Stimulated activated naive CD8-positive, alpha-beta T cell treated with anti-CD3 and anti-CD28 coated beads, Interleukin-15, Interleukin-2, amounts not matched to agents 100 ng/mL and 50 ng/mL, for 24 hours (primary cell): ENCODE measurements around the gene VPS33A.

Experiments
- H3K27ac Mint-ChIP-seq: one replicate; pipeline ENCODE4 v1.8.0; 2021; ENCODE audit warnings: mild to moderate bottlenecking, mixed read lengths
- H3K27me3 Mint-ChIP-seq: one replicate; pipeline ENCODE4 v1.8.0; 2021; ENCODE audit warnings: mixed read lengths
- H3K36me3 Mint-ChIP-seq: one replicate; pipeline ENCODE4 v1.8.0; 2021; ENCODE audit warnings: low read depth, mixed read lengths
- H3K4me1 Mint-ChIP-seq: one replicate; pipeline ENCODE4 v1.8.0; 2021; ENCODE audit warnings: low read depth, mixed read lengths
- H3K4me3 Mint-ChIP-seq: one replicate; pipeline ENCODE4 v1.8.0; 2021; ENCODE audit warnings: mild to moderate bottlenecking, mixed read lengths
- H3K9me3 Mint-ChIP-seq: one replicate; pipeline ENCODE4 v1.8.0; 2021; ENCODE audit warnings: mixed read lengths

VPS33A gene

GRCh38 chr12:122230798-122231197 is 35.5 kb downstream of the VPS33A start:
- Mint-ChIP-seq H3K36me3 (peaks cover 36% of the 10 kb centered on the region), H3K4me3 (no peak overlapping the region), H3K9me3 (no peaks in the 10 kb centered on the region), H3K27ac (no peak overlapping the region), H3K27me3 (no peaks in the 10 kb centered on the region), H3K4me1 (peaks cover 21% of the 10 kb centered on the region)

DNA sequence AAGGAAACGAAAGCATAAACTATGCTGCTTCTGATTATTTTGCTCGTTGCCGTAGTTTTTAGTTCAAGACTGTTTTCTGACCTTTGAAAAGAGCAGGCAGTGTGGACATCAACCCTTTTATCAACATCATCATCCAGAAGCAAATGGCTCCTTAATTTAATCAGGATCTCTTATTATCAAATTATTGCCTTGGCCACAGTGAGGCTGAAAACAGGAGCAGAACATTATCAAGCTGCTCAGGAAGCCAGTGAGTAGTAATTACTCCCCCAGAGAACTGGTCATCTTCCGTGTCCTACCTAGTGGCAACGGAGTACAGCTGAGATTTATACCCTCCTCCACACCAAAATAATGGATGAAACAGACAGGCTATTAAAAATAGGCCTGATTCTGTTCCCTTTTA is 38.2 kb downstream of the VPS33A start:
- Mint-ChIP-seq H3K27ac (no peak overlapping the region), H3K27me3 (no peaks in the 10 kb centered on the region), H3K9me3 (no peaks in the 10 kb centered on the region), H3K4me1 (peaks cover 37% of the 10 kb centered on the region), H3K36me3 (peaks cover 31% of the 10 kb centered on the region), H3K4me3 (peak overlapping the region; percentile 47)

- no peaks in the 10 kb centered on the region for H3K27me3 Mint-ChIP-seq
- peak overlapping the region; percentile 60 for H3K27ac Mint-ChIP-seq
- peak overlapping the region; percentile 89 for H3K4me3 Mint-ChIP-seq
Observed at GRCh38 chr12:122227341-122227740, 39.0 kb downstream of the VPS33A start.

DNA sequence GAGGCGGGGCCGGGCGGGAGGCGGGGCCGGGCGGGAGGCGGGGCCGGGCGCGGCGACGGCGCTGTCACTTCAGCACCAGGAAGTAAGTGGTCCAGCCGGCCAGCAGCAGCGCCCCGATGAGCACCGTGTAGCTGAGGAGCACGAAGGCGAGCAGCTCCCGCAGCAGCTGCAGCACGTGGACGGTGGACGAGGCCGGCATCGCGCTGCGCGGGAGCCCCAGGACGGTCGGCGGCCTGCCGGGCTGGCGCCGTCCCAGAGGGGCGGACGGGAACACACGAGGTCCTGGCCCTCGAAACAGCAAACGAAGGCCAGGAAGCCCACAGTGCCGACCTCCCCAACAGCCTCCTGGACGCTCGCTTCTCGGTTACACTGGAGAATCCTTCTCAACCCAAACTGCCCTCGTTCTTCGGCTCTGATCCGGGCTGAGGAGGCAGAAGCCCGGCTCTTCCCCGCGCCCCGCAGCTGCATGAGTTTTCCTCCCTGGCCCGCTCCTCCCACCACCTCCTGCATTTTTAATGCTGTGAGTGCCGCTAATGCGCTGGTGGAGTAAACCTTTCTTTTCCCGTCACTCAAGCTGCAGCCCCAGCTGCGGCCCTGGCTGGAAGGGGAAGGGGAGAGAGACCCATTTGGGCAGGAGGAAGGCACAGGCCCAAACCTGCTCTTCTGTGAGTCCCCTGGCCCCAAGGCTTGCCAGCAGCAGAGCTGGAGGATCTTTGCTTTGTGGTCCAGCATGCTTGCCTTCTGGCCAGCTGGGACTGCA is 39.7 kb downstream of the VPS33A start:
- H3K36me3 Mint-ChIP-seq = peaks cover 30% of the 10 kb centered on the region

More at GRCh38 chr12:122227341-122227740, 39.0 kb downstream of the VPS33A start:
- Mint-ChIP-seq H3K9me3 (no peaks in the 10 kb centered on the region), H3K36me3 (peaks cover 29% of the 10 kb centered on the region), H3K4me1 (peaks cover 41% of the 10 kb centered on the region)

GRCh38 chr12:122225683-122226365 is 40.5 kb downstream of the VPS33A start, which contains the start of gene DIABLO:
DIABLO (minus strand) TSS chr12:122226052; CDS start chr12:122226014, 38 bp downstream.
- peaks cover 30% of the 10 kb centered on the region for H3K36me3 Mint-ChIP-seq
- H3K4me3 Mint-ChIP-seq = peak within 1 kb of the TSS; percentile 89
- H3K9me3 Mint-ChIP-seq = no peaks in the 10 kb centered on the region
- no peaks in the 10 kb centered on the region for H3K27me3 Mint-ChIP-seq
- H3K27ac Mint-ChIP-seq = peak within 1 kb of the TSS; percentile 82
- H3K4me1 Mint-ChIP-seq = peaks cover 48% of the 10 kb centered on the region

More for the DNA sequence above, 39.7 kb downstream of the VPS33A start:
- no peaks in the 10 kb centered on the region for H3K9me3 Mint-ChIP-seq
- H3K4me3 Mint-ChIP-seq = peak overlapping the region; percentile 89
- no peak overlapping the region for H3K27ac Mint-ChIP-seq
- H3K27me3 Mint-ChIP-seq = no peaks in the 10 kb centered on the region
- H3K4me1 Mint-ChIP-seq = peaks cover 47% of the 10 kb centered on the region

DNA sequence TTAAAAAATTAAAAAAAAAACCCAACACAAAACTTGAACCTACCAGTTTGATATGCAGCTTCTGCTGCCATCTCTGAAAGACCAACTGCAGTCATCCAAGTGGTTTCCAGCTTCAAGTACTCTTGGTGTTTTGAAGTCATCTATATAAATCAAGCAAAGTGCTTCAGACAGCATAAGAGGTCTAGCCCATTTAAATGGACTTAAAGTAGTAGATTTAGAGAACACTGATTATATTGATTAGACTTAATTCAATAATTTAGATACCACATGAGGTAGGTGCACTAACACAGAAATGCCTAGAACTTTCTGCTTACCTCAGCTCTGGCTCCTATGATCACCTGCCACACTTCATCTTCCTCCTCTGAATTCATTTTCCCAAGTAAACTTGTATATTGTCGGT is 49.8 kb downstream of the VPS33A start:
- no peak overlapping the region for H3K4me3 Mint-ChIP-seq
- no peak overlapping the region for H3K27ac Mint-ChIP-seq
- H3K27me3 Mint-ChIP-seq = no peaks in the 10 kb centered on the region
- H3K4me1 Mint-ChIP-seq = no peaks in the 10 kb centered on the region
- H3K36me3 Mint-ChIP-seq = peaks cover 58% of the 10 kb centered on the region
- H3K9me3 Mint-ChIP-seq = no peaks in the 10 kb centered on the region

DNA sequence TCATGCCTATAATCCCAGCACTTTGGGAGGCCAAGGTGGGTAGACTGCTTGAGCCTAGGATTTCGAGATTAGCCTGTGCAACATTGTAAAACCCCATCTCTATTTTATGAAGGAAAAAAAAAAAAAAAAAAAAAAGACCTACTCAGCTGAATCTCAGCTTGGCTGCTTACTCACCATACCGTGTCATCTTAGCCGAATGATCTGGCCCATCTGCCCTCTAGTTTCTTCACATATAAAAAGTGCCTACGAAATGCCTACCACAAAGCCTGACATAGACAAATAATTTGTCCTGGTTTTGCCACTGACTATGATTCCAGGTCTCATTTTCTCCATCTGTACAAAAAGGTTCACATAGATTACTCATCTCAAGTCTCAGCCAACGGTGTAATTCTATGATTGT is 50.5 kb downstream of the VPS33A start:
- no peaks in the 10 kb centered on the region for H3K27me3 Mint-ChIP-seq
- no peak overlapping the region for H3K27ac Mint-ChIP-seq
- H3K4me3 Mint-ChIP-seq = no peak overlapping the region

GRCh38 chr12:122208073-122208820 is 58.0 kb downstream of the VPS33A start:
- Mint-ChIP-seq H3K9me3 (no peaks in the 10 kb centered on the region), H3K4me1 (peaks cover 6% of the 10 kb centered on the region)

More for the DNA sequence above, 50.5 kb downstream of the VPS33A start:
- Mint-ChIP-seq H3K9me3 (no peaks in the 10 kb centered on the region), H3K36me3 (peaks cover 59% of the 10 kb centered on the region), H3K4me1 (no peaks in the 10 kb centered on the region)

GRCh38 chr12:122207391-122207790 is 58.9 kb downstream of the VPS33A start:
- Mint-ChIP-seq H3K36me3 (peaks cover 37% of the 10 kb centered on the region), H3K9me3 (no peaks in the 10 kb centered on the region), H3K4me3 (no peak overlapping the region), H3K4me1 (peaks cover 12% of the 10 kb centered on the region), H3K27me3 (peaks cover 15% of the 10 kb centered on the region), H3K27ac (no peak overlapping the region)

More at GRCh38 chr12:122208073-122208820, 58.0 kb downstream of the VPS33A start:
- Mint-ChIP-seq H3K27me3 (peaks cover 10% of the 10 kb centered on the region), H3K36me3 (peaks cover 42% of the 10 kb centered on the region), H3K27ac (no peak overlapping the region), H3K4me3 (no peak overlapping the region)

- Mint-ChIP-seq H3K9me3 (no peaks in the 10 kb centered on the region), H3K4me1 (peaks cover 13% of the 10 kb centered on the region), H3K4me3 (no peak overlapping the region), H3K36me3 (peaks cover 33% of the 10 kb centered on the region), H3K27ac (no peak overlapping the region), H3K27me3 (peaks cover 16% of the 10 kb centered on the region)
Observed at GRCh38 chr12:122206976-122207375, 59.3 kb downstream of the VPS33A start.

DNA sequence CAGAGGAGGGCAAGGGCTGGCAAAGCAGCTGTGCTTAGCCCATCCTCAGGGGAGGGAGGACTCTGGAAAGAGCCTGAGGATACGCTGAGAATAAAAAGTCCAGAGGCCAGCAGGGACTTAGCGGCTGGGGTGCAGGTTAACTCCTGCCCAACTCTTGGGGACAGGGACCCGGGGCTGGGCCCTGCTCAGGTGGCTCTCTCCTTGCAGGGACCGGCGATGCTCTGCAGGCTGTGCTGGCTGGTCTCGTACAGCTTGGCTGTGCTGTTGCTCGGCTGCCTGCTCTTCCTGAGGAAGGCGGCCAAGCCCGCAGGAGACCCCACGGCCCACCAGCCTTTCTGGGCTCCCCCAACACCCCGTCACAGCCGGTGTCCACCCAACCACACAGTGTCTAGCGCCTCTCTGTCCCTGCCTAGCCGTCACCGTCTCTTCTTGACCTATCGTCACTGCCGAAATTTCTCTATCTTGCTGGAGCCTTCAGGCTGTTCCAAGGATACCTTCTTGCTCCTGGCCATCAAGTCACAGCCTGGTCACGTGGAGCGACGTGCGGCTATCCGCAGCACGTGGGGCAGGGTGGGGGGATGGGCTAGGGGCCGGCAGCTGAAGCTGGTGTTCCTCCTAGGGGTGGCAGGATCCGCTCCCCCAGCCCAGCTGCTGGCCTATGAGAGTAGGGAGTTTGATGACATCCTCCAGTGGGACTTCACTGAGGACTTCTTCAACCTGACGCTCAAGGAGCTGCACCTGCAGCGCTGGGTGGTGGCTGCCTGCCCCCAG is 60.0 kb downstream of the VPS33A start:
- Mint-ChIP-seq H3K27me3 (peaks cover 20% of the 10 kb centered on the region), H3K27ac (no peak overlapping the region)

GRCh38 chr12:122205053-122205925 is 61.0 kb downstream of the VPS33A start:
- Mint-ChIP-seq H3K9me3 (no peaks in the 10 kb centered on the region), H3K27me3 (peaks cover 21% of the 10 kb centered on the region), H3K4me3 (peak overlapping the region; percentile 55), H3K27ac (no peak overlapping the region), H3K4me1 (peaks cover 13% of the 10 kb centered on the region), H3K36me3 (peaks cover 23% of the 10 kb centered on the region)

More for the DNA sequence above, 60.0 kb downstream of the VPS33A start:
- Mint-ChIP-seq H3K9me3 (no peaks in the 10 kb centered on the region), H3K4me1 (peaks cover 13% of the 10 kb centered on the region), H3K36me3 (peaks cover 26% of the 10 kb centered on the region), H3K4me3 (no peak overlapping the region)

DNA sequence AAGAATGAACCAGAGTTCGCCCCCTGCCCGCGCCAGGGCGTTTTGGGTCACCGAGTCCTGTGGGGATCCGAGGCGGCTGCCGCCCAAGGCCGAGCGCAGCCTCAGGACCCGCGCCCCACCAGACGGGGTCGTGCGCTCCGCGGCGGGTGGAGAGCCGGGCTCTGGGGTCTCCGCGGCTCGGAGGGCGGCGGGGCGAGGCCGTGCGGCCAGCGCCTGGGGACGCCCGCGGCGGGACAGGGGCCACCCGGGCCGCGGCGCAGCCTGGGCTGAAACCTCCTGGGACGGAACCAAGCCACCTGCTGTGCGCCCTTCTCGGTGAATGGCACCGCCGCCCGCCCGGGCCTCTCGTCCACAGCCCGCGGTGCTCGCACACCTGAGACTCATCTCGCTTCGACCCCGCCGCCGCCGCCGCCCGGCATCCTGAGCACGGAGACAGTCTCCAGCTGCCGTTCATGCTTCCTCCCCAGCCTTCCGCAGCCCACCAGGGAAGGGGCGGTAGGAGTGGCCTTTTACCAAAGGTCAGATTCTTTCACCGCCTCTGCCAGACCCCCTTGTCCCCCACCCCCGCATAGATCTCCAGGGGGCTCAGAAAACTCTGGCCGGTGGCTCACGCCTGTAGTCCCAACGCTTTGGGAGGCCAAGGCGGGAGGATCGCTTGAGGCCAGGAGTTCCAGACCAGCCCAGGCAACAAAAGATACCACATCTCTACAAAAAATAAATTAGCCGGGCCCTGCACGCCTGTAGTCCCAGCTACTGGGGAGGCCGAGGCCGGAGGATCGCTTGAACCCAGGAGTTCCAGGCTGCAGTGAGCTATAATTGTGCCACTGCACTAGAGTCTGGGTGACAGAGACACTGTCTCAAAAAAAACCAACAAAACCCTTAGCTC is 61.9 kb downstream of the VPS33A start:
- Mint-ChIP-seq H3K4me1 (peaks cover 13% of the 10 kb centered on the region), H3K36me3 (peaks cover 15% of the 10 kb centered on the region), H3K27ac (no peak overlapping the region), H3K27me3 (peaks cover 29% of the 10 kb centered on the region), H3K9me3 (no peaks in the 10 kb centered on the region), H3K4me3 (peak overlapping the region; percentile 55)
